MM.1S (cell line): ENCODE data around the gene PIP4K2A.
"Not testable (repeated sequence)": the region's sequence is repeated elsewhere in the genome, so short reads cannot be mapped to it uniquely, and the experiment has no call there.

ENCODE experiments used
- DNase-seq: peaks from one replicate; pipeline ENCODE4 v3.0.0-alpha.2; 2015
- H2AFZ ChIP-seq: fragments of 300-600 bp; sonication (generic); 2 replicates; pipeline ENCODE4 v1.6.0; 2016; ENCODE audit warnings: antibody characterized with exemption, low read length
- H3F3A ChIP-seq: fragments of 300-600 bp; sonication (generic); 2 replicates; pipeline ENCODE4 v1.6.1; 2016; ENCODE audit warnings: mild to moderate bottlenecking, antibody characterized with exemption, low read length, moderate library complexity, mixed read lengths; ENCODE audit not compliant: insufficient read depth
- H3K27ac ChIP-seq: fragments of 300-600 bp; sonication (generic); 2 replicates; pipeline ENCODE4 v1.5.1; 2016; ENCODE audit warnings: mild to moderate bottlenecking, low read length
- H3K27me3 ChIP-seq: fragments of 300-600 bp; sonication (generic); replicated peaks from 2 replicates; pipeline ENCODE4 v1.6.0; 2016; ENCODE audit warnings: low read length; ENCODE audit not compliant: insufficient read depth
- H3K36me3 ChIP-seq: fragments of 300-600 bp; sonication (generic); replicated peaks from 2 replicates; pipeline ENCODE4 v1.6.1; 2016; ENCODE audit warnings: mild to moderate bottlenecking, low read length, mixed read lengths; ENCODE audit not compliant: insufficient read depth
- H3K4me1 ChIP-seq: fragments of 300-600 bp; sonication (generic); 2 replicates; pipeline ENCODE4 v1.6.1; 2016; ENCODE audit warnings: low read length, mixed read lengths
- H3K4me2 ChIP-seq: fragments of 300-600 bp; sonication (generic); 2 replicates; pipeline ENCODE4 v1.6.0; 2016; ENCODE audit warnings: low read depth, low read length
- H3K4me3 ChIP-seq: fragments of 300-600 bp; sonication (generic); 2 replicates; pipeline ENCODE4 v1.5.1; 2016; ENCODE audit warnings: low read length, mixed read lengths
- H3K79me2 ChIP-seq: fragments of 300-600 bp; sonication (generic); 2 replicates; pipeline ENCODE4 v1.6.1; 2016; ENCODE audit warnings: mixed run types, low read length, mixed read lengths
- H3K9ac ChIP-seq: fragments of 300-600 bp; sonication (generic); 2 replicates; pipeline ENCODE4 v1.6.1; 2016; ENCODE audit warnings: low read length, mixed read lengths
- H3K9me2 ChIP-seq: fragments of 300-600 bp; sonication (generic); replicated peaks from 2 replicates; pipeline ENCODE4 v1.6.1; 2016; ENCODE audit warnings: mild to moderate bottlenecking, low read length, mixed read lengths; ENCODE audit not compliant: insufficient read depth
- H3K9me3 ChIP-seq: fragments of 300-600 bp; sonication (generic); replicated peaks from 2 replicates; pipeline ENCODE4 v1.6.1; 2016; ENCODE audit warnings: mild to moderate bottlenecking, low read length, mixed read lengths; ENCODE audit not compliant: insufficient read depth
- H4K20me1 ChIP-seq: fragments of 300-600 bp; sonication (generic); 2 replicates; pipeline ENCODE4 v1.6.1; 2016; ENCODE audit warnings: mild to moderate bottlenecking, low read length, moderate library complexity, mixed read lengths; ENCODE audit not compliant: insufficient read depth
- CTCF ChIP-seq: fragments of 300-600 bp; sonication (generic); IDR thresholded peaks from 2 replicates; pipeline ENCODE4 v1.5.1; 2016; ENCODE audit warnings: antibody characterized with exemption, low read length, mixed read lengths
- EZH2 ChIP-seq: fragments of 300-600 bp; sonication (generic); optimal IDR thresholded peaks from 2 replicates; pipeline ENCODE3; 2017; ENCODE audit warnings: low read depth, mild to moderate bottlenecking, antibody characterized with exemption, low read length, mixed read lengths
- EZH2phosphoT487 ChIP-seq: fragments of 300-600 bp; sonication (generic); IDR thresholded peaks from 2 replicates; pipeline ENCODE4 v1.6.1; 2018; ENCODE audit warnings: antibody characterized with exemption, low read length

The PIP4K2A gene

GRCh38 chr10:22531008-22531407 is 183.4 kb downstream of the PIP4K2A start:
- no peaks in the 10 kb centered on the region for H3K4me1 ChIP-seq
- H4K20me1 ChIP-seq = no peaks in the 10 kb centered on the region
- TF ChIP-seq CTCF = no peak
- no peak for TF ChIP-seq EZH2
- no peak for TF ChIP-seq EZH2phosphoT487
- no peaks in the 10 kb centered on the region for H3K79me2 ChIP-seq
- no peak overlapping the region for H3K4me2 ChIP-seq
- no peak overlapping the region for H3K27ac ChIP-seq
- H3K36me3 ChIP-seq = no peaks in the 10 kb centered on the region
- no peak for DNase-seq
- H3K9ac ChIP-seq = no peak overlapping the region
- no peak overlapping the region for H2AFZ ChIP-seq
- no peaks in the 10 kb centered on the region for H3F3A ChIP-seq
- H3K9me3 ChIP-seq = no peaks in the 10 kb centered on the region
- no peaks in the 10 kb centered on the region for H3K9me2 ChIP-seq
- H3K4me3 ChIP-seq = no peak overlapping the region
- H3K27me3 ChIP-seq = no peaks in the 10 kb centered on the region

- no peak overlapping the region for H3K4me2 ChIP-seq
- no peaks in the 10 kb centered on the region for H3K27me3 ChIP-seq
- no peak overlapping the region for H3K9ac ChIP-seq
- no peaks in the 10 kb centered on the region for H3K4me1 ChIP-seq
- H3F3A ChIP-seq = no peaks in the 10 kb centered on the region
- no peak overlapping the region for H2AFZ ChIP-seq
- no peaks in the 10 kb centered on the region for H3K9me2 ChIP-seq
- no peaks in the 10 kb centered on the region for H3K9me3 ChIP-seq
- no peak for DNase-seq
- no peaks in the 10 kb centered on the region for H4K20me1 ChIP-seq
- no peaks in the 10 kb centered on the region for H3K36me3 ChIP-seq
- TF ChIP-seq EZH2phosphoT487 (no peak), CTCF (no peak), EZH2 (no peak)
- H3K79me2 ChIP-seq = no peaks in the 10 kb centered on the region
- H3K27ac ChIP-seq = no peak overlapping the region
- H3K4me3 ChIP-seq = no peak overlapping the region
These were observed 186.9 kb downstream of the PIP4K2A start for GRCh38 chr10:22527520-22527919.

- not testable (repeated sequence) for H3K9me2 ChIP-seq, H3K27ac ChIP-seq, H2AFZ ChIP-seq, H3K9ac ChIP-seq, H3F3A ChIP-seq, H4K20me1 ChIP-seq, DNase-seq, H3K9me3 ChIP-seq, H3K4me2 ChIP-seq, H3K36me3 ChIP-seq, H3K4me1 ChIP-seq, H3K79me2 ChIP-seq, H3K27me3 ChIP-seq, H3K4me3 ChIP-seq
These were observed 190.0 kb downstream of the PIP4K2A start for GRCh38 chr10:22524333-22524732.

- not testable (repeated sequence) for H3K27me3 ChIP-seq, H4K20me1 ChIP-seq, H3K4me1 ChIP-seq, H3K9me2 ChIP-seq, H3K27ac ChIP-seq, H3K9me3 ChIP-seq, H3K4me3 ChIP-seq, DNase-seq, H3K9ac ChIP-seq, H3K79me2 ChIP-seq, H2AFZ ChIP-seq, H3K4me2 ChIP-seq, H3F3A ChIP-seq, H3K36me3 ChIP-seq
These were observed 193.7 kb downstream of the PIP4K2A start for GRCh38 chr10:22520645-22521044.
